KG1 (cell line): ENCODE results near the gene MUL1.
A peak's percentile ranks its signal among the peaks of the same experiment; 100 is the strongest.
"Not testable (repeated sequence)": the region's sequence is repeated elsewhere in the genome, so short reads cannot be mapped to it uniquely, and the experiment has no call there.

ENCODE experiments used
- DNase-seq: peaks from one replicate; lab custom pipeline; 2025; lab: John Stamatoyannopoulos, UW

MUL1 gene, protein sequence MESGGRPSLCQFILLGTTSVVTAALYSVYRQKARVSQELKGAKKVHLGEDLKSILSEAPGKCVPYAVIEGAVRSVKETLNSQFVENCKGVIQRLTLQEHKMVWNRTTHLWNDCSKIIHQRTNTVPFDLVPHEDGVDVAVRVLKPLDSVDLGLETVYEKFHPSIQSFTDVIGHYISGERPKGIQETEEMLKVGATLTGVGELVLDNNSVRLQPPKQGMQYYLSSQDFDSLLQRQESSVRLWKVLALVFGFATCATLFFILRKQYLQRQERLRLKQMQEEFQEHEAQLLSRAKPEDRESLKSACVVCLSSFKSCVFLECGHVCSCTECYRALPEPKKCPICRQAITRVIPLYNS

DNA sequence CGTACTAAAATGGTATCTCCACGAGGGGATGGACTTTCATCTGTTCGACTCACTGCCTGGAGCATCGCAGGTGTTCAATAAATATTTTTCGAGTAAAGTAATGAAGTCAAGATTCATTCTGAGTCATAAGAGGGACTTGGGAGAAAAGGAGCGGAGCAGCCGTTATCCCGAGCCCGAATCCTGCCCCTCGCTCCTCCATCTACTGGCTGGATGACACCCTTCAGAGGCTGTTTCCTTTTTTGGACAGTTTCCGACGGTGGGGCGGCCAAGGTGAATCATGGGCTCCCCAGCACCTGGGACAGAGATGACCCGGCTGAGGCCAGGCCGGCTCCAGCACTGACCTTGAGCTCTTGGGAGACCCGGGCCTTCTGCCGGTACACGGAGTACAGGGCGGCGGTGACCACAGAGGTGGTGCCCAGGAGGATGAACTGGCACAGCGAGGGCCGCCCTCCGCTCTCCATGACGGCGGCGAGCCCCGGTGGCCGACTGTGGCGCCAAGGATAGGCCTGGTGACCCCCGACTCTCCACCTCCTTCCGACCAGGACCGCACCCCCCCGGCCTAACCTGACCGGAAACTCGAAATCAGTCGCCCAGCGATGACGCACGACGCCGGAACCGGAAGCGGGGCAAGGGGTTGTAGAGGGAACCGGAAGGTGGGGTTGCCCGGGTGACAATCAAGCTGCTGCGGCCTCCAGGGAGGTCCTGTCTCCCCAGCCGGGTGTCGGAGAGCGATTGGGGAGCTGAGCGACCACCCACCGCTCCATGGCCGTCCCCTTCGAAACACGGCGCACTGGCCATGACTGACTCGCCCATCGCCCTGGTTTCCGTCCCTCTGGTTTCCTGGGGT, at the start of gene MUL1:
Gene MUL1, minus strand, starts transcription at position 588 of the 847 bp plus-strand sequence. Its CDS starts 127 bp downstream, at position 461.
- DNase-seq: peak; percentile 66

DNA sequence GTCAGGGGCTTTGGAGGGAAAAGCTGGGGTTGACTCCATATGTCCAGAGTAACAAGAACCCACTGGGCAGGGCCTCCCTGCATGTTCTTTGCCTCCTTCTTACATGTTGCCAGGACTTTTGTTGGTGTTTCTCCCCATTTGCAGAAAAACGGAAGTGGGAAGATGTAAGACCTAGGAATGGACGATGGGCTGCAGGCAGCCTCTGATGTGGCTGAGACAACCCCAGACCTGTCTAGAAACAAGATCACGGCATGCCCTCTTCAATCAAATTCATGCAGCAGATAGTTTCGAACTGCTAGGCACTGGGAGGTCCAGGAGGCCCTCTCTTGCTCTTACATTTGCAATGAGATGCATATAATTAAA, 47.8 kb upstream of the MUL1 start:
- no peak for DNase-seq

DNA sequence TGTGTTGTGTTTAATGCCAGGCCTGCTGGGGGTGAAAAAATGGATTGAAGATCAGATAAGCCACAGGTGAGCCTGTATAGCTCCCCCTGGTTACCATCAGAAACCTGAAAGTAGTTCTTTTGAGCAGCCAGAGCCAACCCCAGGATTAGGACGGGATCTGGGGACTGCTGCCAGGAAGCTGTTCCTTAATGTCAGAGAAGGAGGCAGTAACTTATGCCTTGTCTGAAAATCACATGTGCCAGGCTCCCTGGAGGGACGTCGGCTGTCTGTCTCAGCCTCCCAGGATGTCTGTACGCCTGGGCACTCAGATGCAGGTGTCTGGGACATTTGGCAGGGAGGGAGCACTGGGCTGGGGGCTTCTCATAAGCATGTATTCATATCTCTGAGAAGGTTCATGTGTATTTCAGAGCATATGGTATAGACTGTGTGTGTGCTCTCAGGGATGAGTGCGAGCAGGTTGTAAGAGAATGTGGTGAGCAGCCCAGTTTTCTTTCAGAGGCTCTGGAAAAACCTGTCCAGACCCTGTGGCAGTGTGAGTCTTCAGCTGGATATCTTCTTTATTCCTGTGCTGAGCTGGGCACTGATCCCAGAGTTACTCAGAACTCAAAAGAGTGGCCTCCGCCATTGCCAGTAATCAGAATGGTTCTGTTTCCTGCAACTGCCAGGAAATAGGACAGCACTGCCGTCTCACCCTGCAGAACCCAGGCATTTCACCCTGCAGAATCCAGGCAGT, 47.2 kb upstream of the MUL1 start:
- no peak for DNase-seq

DNA sequence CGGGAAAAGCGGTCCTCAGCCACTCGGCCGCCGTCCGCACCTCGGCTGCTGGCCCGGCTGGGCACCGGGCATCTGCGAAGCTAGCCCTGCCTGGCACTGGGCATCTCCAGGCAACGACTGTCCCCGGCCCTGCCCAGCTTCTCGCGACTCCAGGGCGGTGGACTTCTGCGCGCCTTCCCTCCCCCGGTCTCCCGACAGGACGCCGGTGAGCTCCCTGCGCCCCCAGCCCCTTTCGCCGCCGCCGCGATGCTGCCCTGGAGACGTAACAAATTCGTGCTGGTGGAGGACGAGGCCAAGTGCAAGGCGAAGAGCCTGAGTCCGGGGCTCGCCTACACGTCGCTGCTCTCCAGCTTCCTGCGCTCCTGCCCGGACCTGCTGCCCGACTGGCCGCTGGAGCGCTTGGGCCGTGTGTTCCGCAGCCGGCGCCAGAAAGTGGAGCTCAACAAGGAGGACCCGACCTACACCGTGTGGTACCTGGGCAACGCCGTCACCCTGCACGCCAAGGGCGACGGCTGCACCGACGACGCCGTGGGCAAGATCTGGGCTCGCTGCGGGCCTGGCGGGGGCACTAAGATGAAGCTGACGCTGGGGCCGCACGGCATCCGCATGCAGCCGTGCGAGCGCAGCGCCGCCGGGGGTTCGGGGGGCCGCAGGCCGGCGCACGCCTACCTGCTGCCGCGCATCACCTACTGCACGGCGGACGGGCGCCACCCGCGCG, 44.9 kb upstream of the MUL1 start:
- no peak for DNase-seq

DNA sequence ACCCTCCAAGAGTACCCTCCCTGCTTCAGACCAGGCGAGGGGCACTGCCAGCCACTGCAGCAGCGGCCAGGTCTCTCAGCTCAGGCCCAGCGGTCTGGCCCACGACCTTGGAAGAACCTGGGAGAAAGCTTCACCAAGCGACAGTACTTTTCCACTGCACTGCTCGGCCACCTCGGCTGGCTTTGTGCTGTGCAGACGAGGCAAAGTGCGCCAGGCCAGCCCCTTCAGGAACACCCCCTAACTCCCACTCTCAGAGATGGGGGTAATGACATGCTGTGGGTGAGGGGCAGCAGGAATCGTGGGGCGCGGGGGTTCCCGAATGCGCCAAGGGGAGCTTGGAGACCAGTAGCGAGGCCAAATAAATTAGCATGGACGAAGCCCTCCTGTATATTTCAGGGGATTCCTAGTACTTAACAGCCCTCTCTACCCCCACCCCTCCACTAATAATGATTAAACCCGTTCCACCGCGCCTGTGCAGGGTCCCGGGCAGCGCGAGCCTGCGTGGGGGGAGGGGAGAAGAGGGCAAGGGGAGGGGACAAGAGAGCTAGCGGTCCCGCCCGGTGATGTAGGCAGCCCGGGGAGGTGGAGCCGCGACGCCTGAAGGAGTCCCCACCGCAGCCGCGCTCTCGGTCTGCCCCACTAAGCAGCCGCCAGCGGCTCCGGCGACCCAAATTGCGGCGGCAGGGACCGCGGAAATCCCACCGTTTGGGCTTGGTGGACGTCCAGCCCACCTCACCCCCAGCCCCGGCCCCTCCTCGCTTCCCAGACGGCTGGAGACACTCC, 44.2 kb upstream of the MUL1 start, which contains the start of gene FAM43B:
Gene FAM43B, plus strand, starts transcription at position 629 of the 783 bp plus-strand sequence. CDS start 401 bp downstream, outside the sequence.
- DNase-seq: no peak

DNA sequence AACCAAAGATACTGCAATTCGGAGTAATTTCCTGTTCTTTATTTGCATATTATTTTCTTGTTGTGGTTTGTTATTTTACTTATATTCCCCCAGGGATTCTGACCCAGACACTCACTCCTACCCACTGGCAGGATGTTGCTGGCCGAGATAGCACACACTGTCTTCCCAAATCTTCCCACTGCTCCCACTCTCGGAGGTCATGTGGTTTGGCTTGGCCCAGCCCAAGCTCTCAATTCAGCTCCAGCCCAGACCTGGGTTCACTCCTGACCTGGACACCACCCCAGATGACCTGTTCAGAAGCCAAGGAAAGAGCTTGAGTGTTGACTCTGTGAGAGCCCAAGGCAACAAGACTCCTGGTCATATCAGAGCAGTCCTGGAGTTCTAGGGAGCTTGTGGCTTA, 43.2 kb upstream of the MUL1 start:
- DNase-seq: no peak

DNA sequence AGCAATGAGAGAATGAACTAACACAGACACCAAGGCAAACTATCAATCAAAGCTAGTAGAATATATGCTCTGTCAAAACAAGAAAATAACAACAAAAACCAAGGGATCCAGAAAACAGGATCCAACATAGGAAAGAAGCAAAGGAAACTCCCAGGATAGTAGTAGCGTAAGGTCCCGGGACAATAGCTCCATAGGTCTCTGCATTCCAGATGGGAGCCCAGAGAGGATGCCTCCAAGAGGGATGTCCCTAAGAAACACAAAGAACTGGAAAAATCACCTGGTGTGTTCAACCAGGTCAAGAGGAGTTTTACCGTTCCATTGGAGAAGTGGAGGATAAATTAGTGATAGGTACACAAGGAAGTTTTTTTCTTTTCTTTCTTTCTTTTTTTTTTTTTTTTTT, 38.7 kb upstream of the MUL1 start:
- DNase-seq: no peak

DNA sequence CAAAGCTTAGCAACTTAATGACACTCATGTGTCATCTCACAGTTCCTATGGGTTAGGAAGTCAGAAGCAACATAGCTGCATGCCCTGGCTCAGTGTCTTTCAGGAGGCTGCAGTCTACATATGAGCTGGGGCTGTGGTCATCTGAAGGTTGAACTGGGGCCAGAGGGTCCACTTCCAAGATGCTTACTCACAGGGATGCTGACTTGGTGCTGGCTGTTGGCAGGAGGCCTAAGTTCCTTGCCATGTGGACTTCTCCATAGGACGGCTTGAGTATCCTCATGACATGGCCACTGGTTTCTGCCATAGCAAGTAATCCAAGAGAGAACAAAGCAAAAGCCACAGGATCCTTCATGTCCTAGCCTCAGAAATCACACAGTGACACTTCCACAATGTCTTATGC, 32.3 kb upstream of the MUL1 start:
- no peak for DNase-seq

DNA sequence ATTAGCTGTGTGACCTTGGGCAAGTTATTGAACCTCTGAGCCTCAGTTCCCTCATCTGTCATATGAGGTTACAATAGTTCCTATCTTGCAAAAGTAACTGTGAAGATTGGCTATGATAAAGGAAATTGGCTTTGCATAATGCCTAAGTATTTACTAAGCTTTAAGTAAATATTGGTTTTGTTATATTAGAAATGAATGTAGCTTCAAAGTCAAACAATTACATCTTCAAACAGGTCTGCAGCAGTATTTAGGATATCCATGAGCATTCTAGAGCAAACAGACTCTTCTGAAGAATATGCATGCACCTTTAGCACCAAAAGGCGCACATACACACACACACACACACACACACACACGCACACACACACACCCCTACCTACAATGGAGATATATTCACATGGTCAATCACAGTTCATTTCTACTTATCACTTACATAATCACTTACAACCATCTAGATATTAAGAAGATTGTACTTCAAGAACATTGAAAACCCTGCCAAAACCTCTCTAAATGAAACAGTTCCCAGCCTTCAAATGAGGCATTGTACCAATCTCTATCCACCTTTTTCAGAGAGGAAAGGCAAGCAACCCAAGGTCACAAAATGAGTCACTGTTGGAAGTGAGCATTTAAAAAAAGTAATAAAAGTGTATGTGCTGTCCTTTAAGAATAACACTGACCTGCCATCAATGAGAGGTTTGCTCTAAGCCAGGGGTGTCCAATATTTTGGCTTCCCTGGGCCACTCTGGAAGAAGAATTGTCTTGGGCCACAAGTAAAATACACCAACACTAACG, 31.0 kb upstream of the MUL1 start:
- DNase-seq: no peak

DNA sequence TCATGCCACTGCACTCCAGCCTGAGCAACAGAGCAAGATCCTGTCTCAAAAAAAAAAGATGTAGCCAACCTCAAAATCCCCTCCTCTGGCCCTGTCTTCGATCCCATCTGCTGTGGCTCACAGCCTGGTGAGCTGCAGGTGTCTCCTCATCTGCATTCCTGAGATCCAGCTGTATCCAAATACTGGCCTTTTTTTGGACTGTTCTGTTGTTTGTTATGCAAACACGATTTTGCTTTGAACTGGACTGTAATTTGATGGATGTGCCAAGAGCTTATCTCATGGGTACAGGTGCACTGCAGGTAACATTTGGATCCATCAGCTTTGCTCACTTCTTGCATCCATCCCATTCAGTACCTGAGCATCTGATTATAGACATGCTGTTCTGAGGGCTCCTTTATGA, 30.3 kb upstream of the MUL1 start:
- no peak for DNase-seq

DNA sequence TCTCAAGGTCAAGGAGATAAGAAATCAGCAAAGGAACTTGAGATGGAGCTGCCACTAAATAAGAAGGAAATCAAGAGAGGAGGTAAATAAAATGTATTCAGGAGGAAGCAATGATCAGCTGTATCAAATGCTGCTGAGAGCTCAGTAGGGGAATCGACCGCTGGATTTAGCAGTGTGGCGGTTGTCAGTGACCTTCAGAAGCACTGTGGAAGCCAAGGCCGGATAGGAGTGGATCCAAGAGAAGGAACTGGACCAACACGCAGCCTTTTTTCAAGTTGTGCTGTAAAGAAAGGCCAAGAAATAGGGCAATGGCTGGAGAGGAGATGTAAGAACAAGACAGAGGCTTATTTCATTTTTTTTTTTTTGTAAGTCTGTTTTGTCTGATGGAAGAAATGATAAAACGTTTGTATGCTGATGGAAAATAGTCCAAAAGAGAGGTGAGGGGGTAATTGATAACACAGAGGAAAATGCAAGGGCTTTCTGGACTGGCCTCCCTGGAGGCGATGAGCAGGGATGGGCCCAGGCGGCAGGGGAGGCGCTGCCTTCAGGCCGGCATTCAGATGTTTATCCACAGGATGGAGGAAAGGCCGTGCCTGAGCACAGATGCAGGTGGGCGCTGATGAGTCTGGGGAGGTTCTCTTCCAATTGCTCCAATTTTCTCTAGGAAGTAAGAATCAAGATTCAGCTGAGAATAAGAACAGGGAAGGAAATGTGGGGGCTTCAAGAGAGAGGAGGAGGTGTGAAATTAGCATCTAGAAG, 26.9 kb upstream of the MUL1 start:
- no peak for DNase-seq

DNA sequence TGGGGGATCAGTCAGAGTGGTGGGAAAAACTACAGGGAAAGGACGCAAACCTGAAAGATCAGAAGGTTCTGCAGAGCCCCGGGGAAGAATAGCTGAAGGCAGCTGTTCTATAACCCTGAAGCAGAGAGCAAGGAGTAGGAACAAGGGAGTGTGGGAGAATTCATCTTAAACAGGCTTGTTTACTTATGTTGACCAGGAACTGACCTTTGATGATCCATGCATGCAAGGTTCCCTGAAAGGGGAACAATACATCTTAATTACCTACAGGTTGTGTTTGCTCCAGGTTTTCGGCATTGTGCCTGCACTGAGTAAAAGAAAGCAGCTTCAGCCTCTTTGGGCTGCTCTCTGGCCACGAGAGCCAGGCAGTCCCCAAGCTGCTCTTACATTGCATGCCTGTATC, 25.7 kb upstream of the MUL1 start:
- DNase-seq: no peak

DNA sequence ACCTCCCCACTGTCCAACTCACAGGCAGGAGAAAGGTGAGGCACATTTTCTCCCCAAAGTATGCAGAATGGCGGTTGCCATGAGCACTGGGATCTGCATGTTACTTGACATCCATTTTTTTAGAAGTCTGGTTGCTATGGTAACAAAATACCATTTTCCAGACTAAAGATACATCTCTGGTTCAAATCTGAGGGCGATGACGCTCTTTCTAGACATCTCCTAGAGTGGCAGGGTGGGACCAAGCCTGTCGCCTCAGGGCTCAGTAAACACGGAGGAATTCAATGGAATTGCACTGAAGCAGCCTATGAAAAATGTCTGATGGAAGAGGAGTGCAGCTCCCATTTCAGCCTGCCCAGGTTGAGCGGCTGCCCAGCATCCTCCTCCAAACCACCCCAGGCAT, 22.9 kb upstream of the MUL1 start:
- no peak for DNase-seq

DNA sequence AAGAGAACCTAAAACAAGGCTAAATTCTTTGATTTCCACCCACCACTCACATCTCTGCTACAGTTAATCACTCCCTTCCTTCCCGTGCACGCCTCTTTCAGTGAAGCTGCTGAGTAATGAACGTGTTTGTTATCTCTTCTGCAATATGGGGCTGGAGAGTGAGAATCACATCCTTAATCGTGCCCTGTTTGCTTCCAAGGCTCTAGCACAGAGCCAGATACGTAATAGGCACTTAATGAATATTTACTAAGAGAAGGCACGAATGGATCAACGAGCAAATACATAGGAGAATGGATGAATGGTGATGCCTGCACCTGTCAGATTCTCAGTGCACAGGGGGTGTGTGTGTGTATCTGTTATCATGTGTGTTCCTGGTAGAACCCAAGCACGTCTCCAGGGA, 22.4 kb upstream of the MUL1 start:
- DNase-seq: no peak

DNA sequence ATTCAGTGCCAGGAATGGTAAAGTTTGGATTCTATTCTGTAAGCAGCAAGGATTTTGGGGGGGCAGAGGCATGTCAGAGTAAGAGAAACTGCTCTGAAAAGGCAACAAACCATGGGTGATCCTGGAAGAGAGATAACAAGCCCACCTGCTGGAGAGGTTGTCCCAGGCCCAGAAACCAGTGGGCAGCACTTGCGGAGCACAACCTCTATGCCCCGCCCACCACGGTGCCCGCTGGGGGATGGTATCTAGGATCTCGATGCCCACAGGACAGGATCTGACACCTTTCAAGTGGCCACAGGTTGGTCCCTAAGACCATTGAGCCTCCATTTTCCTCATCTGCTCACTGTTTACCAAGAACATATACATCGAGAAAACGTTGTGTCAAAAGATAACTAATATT, 20.3 kb upstream of the MUL1 start:
- DNase-seq: no peak

DNA sequence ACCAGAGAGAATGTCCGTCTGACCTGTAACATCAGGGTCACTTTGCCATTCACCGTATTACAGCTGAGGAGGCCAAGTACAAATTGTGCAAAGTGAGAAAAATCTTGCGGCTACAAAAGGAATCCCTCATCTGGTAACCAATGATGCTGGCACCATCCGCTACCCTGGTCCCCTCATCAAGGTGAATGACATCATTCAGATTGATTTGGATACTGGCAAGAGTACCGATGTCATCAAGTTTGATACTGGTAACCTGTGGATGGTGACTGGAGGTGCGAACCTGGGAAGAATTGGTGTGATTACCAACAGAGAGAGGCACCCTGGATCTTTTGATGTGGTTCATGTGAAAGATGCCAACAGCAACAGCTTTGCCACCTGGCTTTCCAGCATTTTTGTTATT, 18.3 kb upstream of the MUL1 start:
- DNase-seq: no peak

DNA sequence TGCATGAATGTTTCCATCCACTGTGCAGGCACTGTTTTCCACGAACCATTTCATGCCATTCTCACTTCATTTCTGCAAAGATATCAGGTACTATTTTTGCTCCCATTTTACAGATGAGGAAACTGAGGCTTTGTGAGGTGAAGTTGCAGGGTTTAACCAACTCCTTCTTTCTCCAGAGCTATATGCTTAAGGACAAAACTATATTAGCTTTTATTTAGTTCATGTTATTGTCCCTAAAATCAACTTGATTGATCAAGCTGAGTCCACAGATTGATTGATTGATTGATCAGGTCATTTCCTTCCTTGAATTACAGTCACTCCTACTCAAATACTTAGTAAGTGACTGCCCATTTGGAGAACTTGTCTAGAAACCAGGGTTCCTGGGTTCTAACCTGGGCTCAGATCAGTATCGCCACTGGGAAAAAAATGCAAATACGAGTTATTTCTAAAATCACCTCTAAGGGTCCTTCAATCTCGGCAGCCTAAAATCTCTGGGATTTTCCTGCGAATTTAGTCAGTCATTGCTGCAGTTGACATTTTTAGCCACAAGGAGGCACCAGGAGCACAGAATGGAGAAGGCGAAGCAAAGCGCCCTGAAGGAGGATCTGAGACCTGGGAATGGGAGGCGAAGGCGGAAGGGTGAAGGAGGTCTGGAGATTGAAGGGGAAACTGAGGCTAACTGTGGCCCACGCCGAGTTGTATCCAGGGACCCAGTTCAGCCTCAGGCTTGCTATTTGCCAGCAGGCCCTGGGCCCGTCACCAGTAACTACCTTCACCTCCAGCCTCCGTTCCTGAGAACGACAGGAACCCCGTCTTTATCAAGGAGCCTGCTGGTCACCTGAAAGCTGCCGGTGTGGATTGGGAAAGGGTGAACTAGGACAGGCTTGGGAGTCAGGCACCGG, 14.3 kb upstream of the MUL1 start:
- DNase-seq: peak; percentile 58

DNA sequence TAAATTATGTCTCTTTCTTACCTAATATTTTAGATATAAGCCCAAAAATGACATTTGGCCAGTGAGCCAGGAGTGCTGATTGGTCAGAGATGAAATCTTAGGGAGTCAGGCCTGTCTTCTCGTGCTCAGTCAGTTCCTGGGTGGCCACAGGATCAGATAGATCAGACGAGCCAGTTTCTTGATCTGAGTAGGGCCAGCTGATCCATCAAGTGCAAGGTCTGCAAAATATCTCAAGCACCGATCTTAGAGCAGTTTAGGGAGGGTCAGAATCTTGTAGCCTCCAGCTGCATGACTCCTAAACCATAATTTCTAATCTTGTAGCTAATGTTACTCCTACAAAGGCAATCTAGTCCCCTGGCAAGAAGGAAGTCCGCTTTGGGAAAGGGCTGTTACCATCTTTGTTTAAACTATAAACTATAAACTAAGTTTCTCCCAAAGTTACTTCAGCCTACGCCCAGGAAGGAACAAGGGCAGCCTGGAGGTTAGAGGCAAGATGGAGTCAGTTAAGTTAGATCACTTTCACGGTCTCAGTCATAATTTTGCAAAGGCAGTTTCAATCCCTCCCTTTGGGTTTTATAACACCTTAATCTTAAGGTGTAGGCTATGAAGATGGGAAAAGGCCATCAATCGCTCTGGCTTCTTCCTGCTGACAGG, 11.8 kb upstream of the MUL1 start:
- DNase-seq: not testable (repeated sequence)
